ENCODE measurements around the gene NEDD8. TPM values are rescaled to one million over a fixed set of nuclear protein-coding genes. Genes with fewer than 3 reads are reported as not detected.

NEDD8 gene
- total and polyA plus RNA-seq, 2 of the 4 experiments (the other 2 are of a cell fraction): 167 to 375 TPM

DNA sequence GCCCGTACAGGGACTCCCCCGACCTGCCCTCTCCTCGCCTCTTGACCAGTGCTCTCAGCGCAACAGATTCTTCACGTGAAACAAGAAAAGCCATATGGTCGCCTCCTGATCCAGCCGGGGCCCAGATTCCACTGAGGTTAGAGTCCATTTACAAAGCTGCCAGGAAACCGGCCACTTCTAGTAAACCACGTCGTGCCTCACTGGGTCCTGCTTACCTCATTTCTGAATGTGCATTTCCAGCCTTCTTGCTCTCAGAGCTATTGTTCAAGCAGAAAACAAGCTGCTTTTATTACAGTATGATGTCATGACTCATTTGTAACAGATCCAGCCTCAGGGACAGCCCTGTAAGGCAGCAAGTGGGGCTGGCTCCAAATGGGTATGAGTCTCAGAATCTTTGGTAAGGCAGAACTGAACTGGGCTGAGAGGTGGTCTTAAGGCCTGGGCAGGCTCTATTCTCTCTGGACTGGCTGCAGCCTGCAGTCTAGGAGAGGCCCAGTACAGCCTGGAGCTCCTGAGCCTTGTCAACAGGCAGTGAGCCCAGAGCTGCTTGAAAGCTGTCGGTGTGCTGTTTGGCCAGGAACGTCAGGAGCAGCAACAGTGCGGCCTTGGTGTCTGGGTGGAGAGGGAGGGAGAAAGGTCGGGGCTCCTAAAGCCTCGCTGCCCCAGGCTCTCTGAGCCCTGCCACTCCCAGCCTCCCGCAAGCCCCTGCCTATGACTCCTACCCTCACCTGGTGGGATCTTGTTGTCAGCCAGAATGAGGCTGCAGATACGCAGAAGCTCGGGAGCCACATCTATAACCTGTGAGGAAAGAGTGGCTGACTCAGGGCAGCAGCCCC, 52.0 kb downstream of the NEDD8 start:
- H2BK15ac ChIP-seq (ENCODE audit: low read depth, low read length): no peak overlapping the region
- peak overlapping the region; percentile 79 for H2AK9ac ChIP-seq (replicated peaks; ENCODE audit: low read depth, low read length, poor library complexity)
- H3K9ac ChIP-seq (ENCODE audit: low read depth, low read length): no peak overlapping the region
- peaks cover 0 to 5% of the 10 kb centered on the region in 2 experiments; a peak in 1 of 4 replicates for H3K79me1 ChIP-seq (ENCODE audit: low read depth in 1 of 2, low read length in 2 of 2)
- H3K18ac ChIP-seq (ENCODE audit: low read depth, low read length): no peak overlapping the region
- ATAC-seq (ENCODE audit: low read depth) (peak; percentile 81), DNase-seq (peak; percentile 90)
- no peaks in the 10 kb centered on the region for H3K9me1 ChIP-seq (ENCODE audit: insufficient read depth, low read length)
- peak overlapping the region; percentile 34; the same call in 1 of the 2 replicates for H3K27ac ChIP-seq (ENCODE audit: insufficient read depth, low read length)
- H3K23ac ChIP-seq (ENCODE audit: low read depth, low read length): no peak overlapping the region
- no peak overlapping the region for H2BK20ac ChIP-seq (ENCODE audit: low read depth, low read length)
- H2AFZ ChIP-seq (replicated peaks; ENCODE audit: low read length, poor library complexity): peak overlapping the region; percentile 46
- WGBS, 2 experiments (ENCODE audit: extremely low coverage in 2 of 2, insufficient read length in 1 of 2): 91% methylated on average over 6 of the region's 18 CpGs; no CpG with 5 or more reads in 1 of the 2 experiments
- dilution Hi-C loops (cut with HindIII; ENCODE audit: low sequenced_read_pairs, unreplicated experiment): no loop called here
- no peaks in the 10 kb centered on the region for H4K20me1 ChIP-seq (ENCODE audit: insufficient read depth, low read length)
- 0 out of 2 replicates have a peak overlapping the region, but pooled peaks have one; percentile 3 for H2AK5ac ChIP-seq (ENCODE audit: low read depth, low read length)
- in situ Hi-C loops (cut with MboI; ENCODE audit: low sequenced_read_pairs): no loop called here
- TF ChIP-seq CEBPB (IDR thresholded peaks at IDR 0.05; ENCODE audit: low read depth, low read length) (no peak), RAD21 (IDR thresholded peaks at IDR 0.05; ENCODE audit: low read length) (no peak), RCOR1 (IDR thresholded peaks at IDR 0.05; ENCODE audit: insufficient replicate concordance, low read length) (no peak), BHLHE40 (IDR thresholded peaks at IDR 0.05; ENCODE audit: low read depth, low read length) (no peak), POLR2A (IDR thresholded peaks at IDR 0.05; ENCODE audit: low read depth, low read length) (no peak), CTCF (conservative IDR thresholded peaks at IDR 0.05; ENCODE audit: low read depth, low read length) (no peak), CHD1 (IDR thresholded peaks at IDR 0.05; ENCODE audit: low read depth, low read length) (no peak), FOS (IDR thresholded peaks at IDR 0.05; ENCODE audit: low read depth, low read length) (no peak), MXI1 (IDR thresholded peaks at IDR 0.05; ENCODE audit: borderline replicate concordance, low read depth, low read length) (no peak), MAZ (IDR thresholded peaks at IDR 0.05; ENCODE audit: borderline replicate concordance, low read depth, low read length) (no peak), RFX5 (IDR thresholded peaks at IDR 0.05; ENCODE audit: low read depth, low read length) (no peak), NFE2L2 (IDR thresholded peaks at IDR 0.05; ENCODE audit: low read depth, low read length) (no peak)
- TF ChIP-seq, protein P1, sequence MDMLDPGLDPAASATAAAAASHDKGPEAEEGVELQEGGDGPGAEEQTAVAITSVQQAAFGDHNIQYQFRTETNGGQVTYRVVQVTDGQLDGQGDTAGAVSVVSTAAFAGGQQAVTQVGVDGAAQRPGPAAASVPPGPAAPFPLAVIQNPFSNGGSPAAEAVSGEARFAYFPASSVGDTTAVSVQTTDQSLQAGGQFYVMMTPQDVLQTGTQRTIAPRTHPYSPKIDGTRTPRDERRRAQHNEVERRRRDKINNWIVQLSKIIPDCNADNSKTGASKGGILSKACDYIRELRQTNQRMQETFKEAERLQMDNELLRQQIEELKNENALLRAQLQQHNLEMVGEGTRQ (IDR thresholded peaks at IDR 0.05; ENCODE audit: low read depth, low read length): no peak
- TF ChIP-seq, protein P2, sequence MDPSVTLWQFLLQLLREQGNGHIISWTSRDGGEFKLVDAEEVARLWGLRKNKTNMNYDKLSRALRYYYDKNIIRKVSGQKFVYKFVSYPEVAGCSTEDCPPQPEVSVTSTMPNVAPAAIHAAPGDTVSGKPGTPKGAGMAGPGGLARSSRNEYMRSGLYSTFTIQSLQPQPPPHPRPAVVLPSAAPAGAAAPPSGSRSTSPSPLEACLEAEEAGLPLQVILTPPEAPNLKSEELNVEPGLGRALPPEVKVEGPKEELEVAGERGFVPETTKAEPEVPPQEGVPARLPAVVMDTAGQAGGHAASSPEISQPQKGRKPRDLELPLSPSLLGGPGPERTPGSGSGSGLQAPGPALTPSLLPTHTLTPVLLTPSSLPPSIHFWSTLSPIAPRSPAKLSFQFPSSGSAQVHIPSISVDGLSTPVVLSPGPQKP (IDR thresholded peaks at IDR 0.05; ENCODE audit: borderline replicate concordance, low read depth, low read length): no peak
- no peak overlapping the region for H3K4me2 ChIP-seq (ENCODE audit: low read depth, low read length)
- no peak overlapping the region for H4K5ac ChIP-seq (ENCODE audit: low read depth, low read length)
- no peak overlapping the region for H3K56ac ChIP-seq (ENCODE audit: extremely low read depth, insufficient read depth, low read length)
- no peaks in the 10 kb centered on the region for H3K27me3 ChIP-seq (ENCODE audit: control insufficient read depth, insufficient read depth, low read length)
- intact Hi-C loops (cut with micrococcal nuclease): no loop called here
- H3K4ac ChIP-seq (ENCODE audit: low read depth, low read length): no peak overlapping the region
- H4K8ac ChIP-seq (ENCODE audit: low read depth in 2 of 2, low read length in 2 of 2): no peak overlapping the region
- H3K4me1 ChIP-seq (ENCODE audit: control insufficient read depth, insufficient read depth, low read length): peaks cover 2% of the 10 kb centered on the region; the same call in 1 of the 2 replicates
- no peaks in the 10 kb centered on the region for H3K9me3 ChIP-seq (ENCODE audit: control insufficient read depth, insufficient read depth, low read length)
- no peak overlapping the region for H3K14ac ChIP-seq (replicated peaks; ENCODE audit: low read depth, low read length)
- ChIA-PET POLR2A (ENCODE audit: unreplicated experiment) (interaction anchor here (0.6 kb wide), 1 partner anchor 9 kb away, joined by 3 read pairs; no protein-coding TSS in a partner anchor), CTCF (interaction anchor here (0.5 to 1.1 kb wide), 2 partner anchors 11 to 1153 kb away, joined by 4 to 5 read pairs; no protein-coding TSS in a partner anchor)
- H2BK5ac ChIP-seq (ENCODE audit: low read depth, low read length, poor library complexity, severe bottlenecking): no peak overlapping the region
- BruUV-seq (replicated peaks): no TSS peak
- no peak overlapping the region for H2BK120ac ChIP-seq (ENCODE audit: low read depth, low read length)
- H3K4me3 ChIP-seq (ENCODE audit: insufficient read depth, low read depth, low read length): no peak overlapping the region
- H3K36me3 ChIP-seq (ENCODE audit: control insufficient read depth, insufficient read depth, low read length): peaks cover 74% of the 10 kb centered on the region
- H4K91ac ChIP-seq (ENCODE audit: insufficient read depth, low read depth, low read length): no peak overlapping the region

All from IMR-90 (cell line).